NB4 (cell line): ENCODE results near the gene APOA4.

Source experiments
- CTCF ChIP-seq: IDR thresholded peaks from one replicate; pipeline ENCODE4 v1.5.1; 2012; ENCODE audit warnings: low read depth, low read length
- MAX ChIP-seq: IDR thresholded peaks from 2 replicates; pipeline ENCODE4 v1.6.1; 2011; ENCODE audit warnings: low read depth, low read length
- MYC ChIP-seq: IDR thresholded peaks from 2 replicates; pipeline ENCODE4 v1.6.1; 2011; ENCODE audit warnings: low read depth, low read length
- POLR2A ChIP-seq: IDR thresholded peaks from 2 replicates; pipeline ENCODE4 v1.6.1; 2011; ENCODE audit warnings: mild to moderate bottlenecking; ENCODE audit not compliant: insufficient read length; ENCODE audit errors: extremely low read depth

GRCh38 chr11:116856423-116856822 is 33.3 kb upstream of the APOA4 start:
- TF ChIP-seq CTCF (no peak), POLR2A (no peak), MYC (no peak), MAX (no peak)
